SK-N-MC (cell line): Measurements from ENCODE around the gene TAF4B.

ENCODE experiments used
- EZH2 ChIP-seq: fragments of 200-600 bp; sonication (generic); IDR thresholded peaks from one replicate; pipeline ENCODE4 v1.6.1; 2017; ENCODE audit warnings: antibody characterized with exemption
- POLR2AphosphoS5 ChIP-seq: IDR thresholded peaks from 2 replicates; pipeline ENCODE4 v1.6.1; 2012; ENCODE audit warnings: mild to moderate bottlenecking, low read depth, low read length, borderline replicate concordance

DNA sequence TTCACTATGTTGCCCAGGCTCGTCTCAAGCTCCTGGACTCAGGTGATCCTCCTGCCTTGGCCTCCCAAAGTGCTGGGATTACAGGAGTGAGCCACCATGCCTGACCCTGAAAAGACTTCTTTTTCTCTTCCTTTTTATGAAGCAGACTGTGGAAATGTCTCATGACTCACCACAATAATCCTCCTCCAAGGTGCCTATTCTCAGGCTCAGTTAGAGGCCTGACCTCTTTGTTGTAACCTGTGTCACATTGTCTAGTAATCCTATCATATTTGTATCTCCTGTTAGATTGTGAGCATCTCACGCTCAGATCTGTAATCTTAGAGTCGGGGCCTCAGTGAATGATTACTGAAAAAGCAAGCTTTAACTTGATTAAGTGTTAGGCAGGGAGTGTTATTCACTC is 18.3 kb upstream of the TAF4B start:
- TF ChIP-seq EZH2 (no peak), POLR2AphosphoS5 (no peak)
